Measurements from ENCODE around the gene OGA.

Gene OGA

GRCh38 chr10:101778151-101778780 is 40.0 kb downstream of the OGA start:
- Histone ChIP-seq H3F3A (ENCODE audit: insufficient read depth) (no peaks in the 10 kb centered on the region), H3K27ac (ENCODE audit: low read depth, low read length) (no peak overlapping the region), H2AFZ (ENCODE audit: low read depth, low read length, severe bottlenecking) (no peak overlapping the region), H4K20me1 (ENCODE audit: low read depth, low read length) (no peaks in the 10 kb centered on the region; the same call in 1 of the 2 replicates), H3K79me2 (ENCODE audit: insufficient read depth, low read length) (no peaks in the 10 kb centered on the region; the same call in 1 of the 2 replicates), H3K4me2 (ENCODE audit: low read depth, low read length, poor library complexity, severe bottlenecking) (no peak overlapping the region), H3K9me3 (ENCODE audit: insufficient read depth, low read length) (no peaks in the 10 kb centered on the region), H3K4me3 (ENCODE audit: insufficient read depth, low read length, poor library complexity, severe bottlenecking) (no peak overlapping the region), H3K9ac (ENCODE audit: low read length) (no peak overlapping the region), H3K27me3 (ENCODE audit: low read length) (no peaks in the 10 kb centered on the region), H3K9me2 (replicated peaks; ENCODE audit: insufficient read depth, low read length) (no peaks in the 10 kb centered on the region), H3K36me3 (ENCODE audit: low read length) (no peaks in the 10 kb centered on the region)
- TF ChIP-seq EZH2phosphoT487 (conservative IDR thresholded peaks at IDR 0.05; ENCODE audit: low read length): no peak
- TF ChIP-seq CTCF (IDR thresholded peaks at IDR 0.05; ENCODE audit: insufficient read depth, low read length, poor library complexity, severe bottlenecking): no peak

- Histone ChIP-seq H3K4me2 (ENCODE audit: low read depth, low read length, poor library complexity, severe bottlenecking) (no peak overlapping the region), H3K36me3 (ENCODE audit: low read length) (no peaks in the 10 kb centered on the region), H3K27ac (ENCODE audit: low read depth, low read length) (no peak overlapping the region), H3K9me3 (ENCODE audit: insufficient read depth, low read length) (no peaks in the 10 kb centered on the region), H3K4me3 (ENCODE audit: insufficient read depth, low read length, poor library complexity, severe bottlenecking) (no peak overlapping the region), H3K27me3 (ENCODE audit: low read length) (no peaks in the 10 kb centered on the region), H3F3A (ENCODE audit: insufficient read depth) (no peaks in the 10 kb centered on the region), H2AFZ (ENCODE audit: low read depth, low read length, severe bottlenecking) (no peak overlapping the region), H4K20me1 (ENCODE audit: low read depth, low read length) (no peaks in the 10 kb centered on the region; the same call in 1 of the 2 replicates), H3K9ac (ENCODE audit: low read length) (no peak overlapping the region), H3K9me2 (replicated peaks; ENCODE audit: insufficient read depth, low read length) (no peaks in the 10 kb centered on the region), H3K79me2 (ENCODE audit: insufficient read depth, low read length) (no peaks in the 10 kb centered on the region; the same call in 1 of the 2 replicates)
- no peak for TF ChIP-seq EZH2phosphoT487 (conservative IDR thresholded peaks at IDR 0.05; ENCODE audit: low read length)
- no peak for TF ChIP-seq CTCF (IDR thresholded peaks at IDR 0.05; ENCODE audit: insufficient read depth, low read length, poor library complexity, severe bottlenecking)
Measured at GRCh38 chr10:101777619-101778145, 40.6 kb downstream of the OGA start.

- Histone ChIP-seq H3F3A (ENCODE audit: insufficient read depth) (no peaks in the 10 kb centered on the region), H4K20me1 (ENCODE audit: low read depth, low read length) (no peaks in the 10 kb centered on the region; the same call in 1 of the 2 replicates), H3K36me3 (ENCODE audit: low read length) (no peaks in the 10 kb centered on the region), H3K4me2 (ENCODE audit: low read depth, low read length, poor library complexity, severe bottlenecking) (no peak overlapping the region), H3K79me2 (ENCODE audit: insufficient read depth, low read length) (no peaks in the 10 kb centered on the region), H3K27me3 (ENCODE audit: low read length) (no peaks in the 10 kb centered on the region), H3K4me3 (ENCODE audit: insufficient read depth, low read length, poor library complexity, severe bottlenecking) (no peak overlapping the region), H2AFZ (ENCODE audit: low read depth, low read length, severe bottlenecking) (no peak overlapping the region), H3K9me2 (replicated peaks; ENCODE audit: insufficient read depth, low read length) (no peaks in the 10 kb centered on the region), H3K9me3 (ENCODE audit: insufficient read depth, low read length) (no peaks in the 10 kb centered on the region), H3K27ac (ENCODE audit: low read depth, low read length) (no peak overlapping the region), H3K9ac (ENCODE audit: low read length) (no peak overlapping the region)
- no peak for TF ChIP-seq EZH2phosphoT487 (conservative IDR thresholded peaks at IDR 0.05; ENCODE audit: low read length)
- TF ChIP-seq CTCF (IDR thresholded peaks at IDR 0.05; ENCODE audit: insufficient read depth, low read length, poor library complexity, severe bottlenecking): no peak
Measured at GRCh38 chr10:101776161-101776817, 42.0 kb downstream of the OGA start.
